ENCODE measurements around the gene PRKCQ. TPM values are rescaled to one million over a fixed set of nuclear protein-coding genes. Genes with fewer than 3 reads are reported as not detected.
"Not testable (repeated sequence)": the region's sequence is repeated elsewhere in the genome, so short reads cannot be mapped to it uniquely, and the experiment has no call there.

The PRKCQ gene
- total RNA-seq, 1 experiment from 2014 or later = 6.8 TPM

DNA sequence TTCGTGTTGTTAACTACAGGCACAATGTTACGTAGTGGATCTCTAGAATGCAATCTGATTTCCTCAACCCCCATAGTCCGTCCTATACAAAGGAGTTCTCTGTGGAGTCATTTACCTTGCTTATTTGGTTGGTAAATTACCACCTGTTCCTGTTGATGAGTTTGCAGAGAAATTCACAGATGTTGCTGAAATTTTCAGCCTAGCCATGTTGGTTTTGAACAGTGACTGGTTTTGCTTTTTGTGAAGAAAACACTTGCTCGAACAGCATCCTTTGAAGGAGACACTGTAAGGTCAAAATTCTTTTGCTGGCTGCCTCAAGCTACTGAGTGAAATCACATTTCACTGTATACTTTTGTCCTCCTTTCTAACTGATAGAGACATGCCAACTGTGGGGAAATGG is 15.4 kb upstream of the PRKCQ start:
- no peak for DNase-seq (ENCODE audit: low spot score)

DNA sequence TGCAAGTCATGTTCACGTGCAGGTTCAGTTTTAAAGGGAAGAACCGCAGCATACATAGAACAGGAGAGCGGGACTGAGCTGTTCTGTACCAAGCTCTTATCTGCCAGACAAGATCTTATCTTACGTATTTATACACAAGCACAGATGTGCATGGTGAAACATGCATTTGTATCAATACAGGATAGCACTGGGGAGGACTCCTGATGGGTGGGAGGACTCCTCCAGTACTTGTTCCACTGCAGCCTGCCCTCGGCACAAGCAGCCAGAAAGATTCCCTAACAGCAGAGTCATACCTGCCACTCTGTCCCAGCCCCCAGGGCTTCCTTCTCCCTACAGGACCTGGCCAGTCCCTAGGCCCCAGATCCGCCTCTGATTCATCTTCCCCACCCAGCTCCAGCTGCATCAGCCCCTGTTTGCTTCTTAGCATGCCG is 13.2 kb upstream of the PRKCQ start:
- DNase-seq (ENCODE audit: low spot score) = no peak

DNA sequence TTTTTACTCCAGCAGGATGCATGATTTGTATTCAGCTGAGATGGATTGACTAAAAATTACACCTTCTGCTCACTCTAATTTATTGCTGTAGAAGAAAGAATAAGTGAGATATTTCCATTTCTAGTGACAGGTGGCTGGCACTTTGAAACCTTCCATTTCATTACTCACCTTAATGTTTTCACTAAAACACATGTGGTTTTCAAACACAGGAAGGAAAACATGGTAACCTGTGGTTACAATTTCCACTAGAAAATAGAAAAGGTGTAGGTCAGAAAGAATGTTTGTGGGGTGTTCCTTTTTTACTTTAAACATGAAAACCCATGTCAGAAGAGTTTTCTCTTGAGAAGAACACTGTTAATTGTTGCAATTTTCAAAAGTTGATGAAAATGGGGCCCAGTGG is 12.0 kb upstream of the PRKCQ start:
- DNase-seq (ENCODE audit: low spot score) = no peak

DNA sequence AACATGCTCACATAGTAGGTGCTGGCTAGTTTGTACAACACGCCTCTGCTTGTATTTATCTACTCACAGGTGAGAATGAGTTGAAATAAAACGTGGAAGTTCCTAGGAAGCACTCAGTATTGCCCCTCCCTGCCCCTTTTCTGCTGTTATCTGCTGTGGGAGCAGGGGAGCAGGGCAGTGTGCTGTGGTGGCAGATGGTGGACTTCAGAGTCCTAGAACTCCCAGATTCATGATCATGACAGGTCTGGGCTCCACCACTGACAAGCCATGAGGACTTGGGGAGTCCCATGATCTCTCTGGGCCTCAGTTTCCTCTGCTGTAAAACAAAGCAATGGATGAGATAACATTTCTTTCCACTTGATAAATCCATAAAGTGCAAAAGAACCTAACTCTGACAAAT is 11.6 kb upstream of the PRKCQ start:
- no peak for DNase-seq (ENCODE audit: low spot score)

DNA sequence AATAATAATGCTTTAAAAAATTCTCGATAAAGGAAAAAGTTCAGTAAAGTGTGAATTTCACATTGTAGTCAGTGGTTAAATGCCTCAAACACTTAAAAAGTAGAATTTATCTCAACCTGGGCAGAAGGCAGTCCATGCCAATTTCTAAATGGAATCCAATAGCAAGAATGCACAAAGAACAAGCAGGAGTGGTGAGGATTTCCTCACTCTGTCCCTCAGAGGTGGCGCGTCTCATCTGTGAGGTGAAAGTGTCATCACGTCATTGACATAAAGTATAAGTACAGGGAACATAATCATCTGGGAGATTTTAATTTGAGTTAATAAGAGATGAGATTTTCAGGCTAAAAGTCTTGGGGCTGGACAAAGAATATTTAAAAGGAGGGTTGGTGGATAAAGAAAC is 10.0 kb upstream of the PRKCQ start:
- no peak for DNase-seq (ENCODE audit: low spot score)

DNA sequence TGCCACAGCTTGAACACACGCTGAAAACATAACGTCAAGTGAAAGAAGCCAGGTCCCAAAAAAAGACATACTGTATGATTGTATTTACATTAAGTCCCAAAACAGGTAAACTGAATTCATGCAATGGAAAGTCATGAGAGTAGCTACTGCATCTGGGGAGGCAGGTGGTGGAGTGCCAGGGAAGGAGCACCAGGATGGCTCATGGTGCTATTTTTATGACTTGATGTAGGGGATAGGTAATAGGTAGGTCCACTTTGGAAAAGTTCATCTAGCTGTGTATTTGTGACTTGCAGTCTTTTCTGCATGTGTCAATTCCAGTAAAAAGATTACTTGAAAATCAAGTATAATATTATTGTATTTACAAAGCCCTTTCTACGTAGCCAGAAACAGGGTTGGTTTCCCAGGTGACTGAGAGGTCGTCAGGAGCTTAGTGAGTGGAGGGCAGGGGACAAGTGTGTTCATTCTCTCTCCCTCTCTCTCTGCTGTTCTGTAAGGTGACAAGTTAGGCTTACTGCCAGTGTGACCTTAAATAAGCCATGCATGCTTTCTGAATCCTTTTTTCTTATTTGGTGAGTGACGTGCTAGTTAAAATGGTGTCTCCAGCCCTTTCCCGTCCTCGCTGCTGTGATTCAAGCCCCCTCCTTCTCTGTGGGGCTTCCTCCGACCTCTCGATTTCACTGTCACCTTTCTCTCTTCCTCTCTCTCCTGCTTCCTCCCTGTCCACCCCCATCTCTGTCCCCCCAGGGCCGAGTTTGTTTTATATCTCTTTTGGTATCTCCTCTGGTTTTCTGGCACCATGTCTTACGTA is 9.4 kb upstream of the PRKCQ start:
- no peak for DNase-seq (ENCODE audit: low spot score)

DNA sequence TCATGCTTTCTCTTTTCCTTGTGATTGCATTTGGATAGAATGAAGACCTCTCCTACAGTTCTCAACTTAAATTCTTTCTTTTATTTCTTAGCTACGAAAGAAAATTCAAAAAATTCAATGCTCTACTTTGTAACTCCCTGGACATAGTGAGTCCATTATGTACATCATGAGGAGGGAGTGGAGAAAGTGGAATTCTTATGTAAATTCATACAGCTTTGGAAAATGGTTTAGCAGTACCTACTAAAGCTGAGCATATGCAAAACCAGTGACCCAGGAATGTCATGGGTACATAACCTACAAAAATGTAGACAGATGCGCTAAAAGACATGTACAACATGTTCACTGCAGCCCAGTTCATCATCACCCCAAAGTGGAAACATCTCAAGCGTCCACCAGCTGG is 8.8 kb upstream of the PRKCQ start:
- no peak for DNase-seq (ENCODE audit: low spot score)

DNA sequence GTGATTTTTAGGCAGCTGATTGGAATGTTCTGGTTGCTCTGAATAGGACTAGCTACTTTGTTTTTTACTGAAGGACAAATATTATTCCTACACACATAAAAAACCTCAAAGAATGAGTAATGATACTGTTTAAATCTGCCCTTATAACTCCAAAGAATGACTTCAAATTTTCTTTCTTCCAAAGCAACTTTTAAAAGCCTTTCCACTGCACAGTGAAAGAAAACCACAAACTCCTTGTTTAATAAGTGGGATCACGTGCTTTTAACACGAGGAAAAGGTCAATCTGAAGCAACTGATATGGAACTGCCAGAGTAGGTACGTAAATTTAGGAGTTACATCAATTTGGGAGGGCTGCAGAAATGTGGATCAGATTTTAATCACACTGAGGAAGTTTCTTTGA is 8.0 kb upstream of the PRKCQ start:
- DNase-seq (ENCODE audit: low spot score) = no peak

DNA sequence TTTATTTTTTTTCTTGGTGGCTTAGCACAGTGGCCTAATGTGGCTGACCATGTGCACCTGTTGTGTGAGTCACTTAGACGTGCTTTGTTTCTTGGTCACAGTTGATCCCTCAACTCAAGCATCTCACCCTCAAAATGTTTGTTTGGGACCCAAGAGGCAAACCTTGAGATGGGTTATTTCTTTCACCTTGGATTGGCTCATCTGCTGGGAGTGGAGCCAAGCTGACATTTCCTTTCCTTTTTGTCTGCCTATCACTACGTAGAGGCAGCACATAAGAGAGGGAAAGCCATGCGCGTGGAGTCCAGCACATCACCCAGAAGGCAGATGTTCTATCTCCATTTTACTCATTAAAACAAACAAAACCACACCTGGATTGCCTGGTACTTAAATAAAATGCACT is 6.4 kb upstream of the PRKCQ start:
- no peak for DNase-seq (ENCODE audit: low spot score)

DNA sequence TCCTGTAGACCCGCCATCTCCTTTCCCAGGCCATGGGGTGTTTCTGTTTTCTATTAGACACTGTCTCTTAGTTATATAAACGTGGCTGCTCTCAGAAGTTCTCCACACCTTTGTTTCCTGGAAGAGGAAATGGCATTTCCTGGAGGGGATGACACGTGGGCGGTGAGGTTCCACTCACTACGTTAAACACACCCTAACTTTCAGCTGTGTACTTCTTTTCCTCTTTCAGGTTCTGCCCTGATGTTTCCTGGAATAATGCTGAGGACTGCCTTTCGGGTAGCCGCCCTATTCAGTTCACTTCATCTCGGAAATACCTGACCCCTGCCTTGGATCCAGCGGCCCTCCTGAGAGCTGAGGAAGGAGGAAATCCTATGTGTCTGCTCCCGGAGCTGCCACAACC is 3.4 kb upstream of the PRKCQ start:
- DNase-seq (ENCODE audit: low spot score) = no peak

DNA sequence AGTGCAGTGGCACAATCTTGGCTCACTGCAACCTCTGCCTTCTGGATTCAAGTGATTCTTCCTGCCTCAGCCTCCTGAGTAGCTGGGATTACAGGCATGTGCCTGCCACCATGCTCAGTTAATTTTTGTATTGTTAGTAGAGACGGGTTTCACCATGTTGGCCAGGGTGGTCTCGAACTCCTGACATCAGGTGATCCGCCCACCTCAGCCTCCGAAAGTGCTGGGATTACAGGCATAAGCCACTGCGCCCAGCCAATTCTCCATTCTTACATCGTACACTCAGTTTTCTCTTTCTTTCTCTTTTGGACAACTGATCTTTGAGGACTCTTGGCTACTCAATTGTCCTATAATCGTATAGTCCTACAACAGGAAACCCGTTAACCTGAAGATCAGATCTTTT is 2.8 kb upstream of the PRKCQ start:
- not testable (repeated sequence) for DNase-seq (ENCODE audit: low spot score)

DNA sequence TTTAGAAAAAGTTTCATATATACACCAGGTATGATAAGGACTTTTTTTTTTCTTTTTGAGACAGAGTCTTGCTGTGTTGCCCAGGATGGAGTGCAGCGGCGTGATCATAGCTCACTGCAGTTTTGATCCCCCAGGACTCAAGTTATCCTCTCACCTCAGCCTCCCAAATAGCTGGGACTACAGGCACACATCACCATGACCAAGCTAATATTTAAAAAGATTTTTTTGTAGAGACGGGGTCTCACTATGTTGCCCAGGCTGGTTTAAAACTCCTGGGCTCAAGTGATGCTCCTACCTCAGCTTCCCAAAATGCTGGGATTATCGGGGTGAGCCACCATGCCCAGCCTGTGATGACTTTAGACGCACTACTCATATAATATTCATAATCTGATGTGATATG is 2.2 kb upstream of the PRKCQ start:
- no peak for DNase-seq (ENCODE audit: low spot score)

DNA sequence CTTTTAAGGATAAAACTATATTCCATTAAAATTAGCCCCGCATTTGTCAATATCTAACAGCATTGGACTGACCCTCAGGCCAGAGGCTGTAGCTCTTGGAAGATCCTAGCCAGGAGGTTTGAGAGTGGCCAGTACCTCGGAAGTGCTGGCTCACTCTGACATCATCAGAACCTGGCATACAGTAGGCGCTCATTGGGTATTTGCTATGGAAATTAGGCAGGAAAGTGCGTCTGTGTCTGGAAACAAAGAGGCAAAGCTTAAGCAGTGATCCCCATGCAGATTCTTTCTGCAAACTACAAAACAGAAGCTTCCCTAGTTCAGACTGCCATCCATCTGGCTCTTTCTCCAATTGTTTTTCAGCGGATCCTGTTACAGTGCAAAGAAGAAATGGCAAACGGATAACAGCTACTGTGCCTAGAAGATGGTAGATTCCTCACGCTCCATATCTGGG is 1.7 kb upstream of the PRKCQ start:
- no peak for DNase-seq (ENCODE audit: low spot score)

DNA sequence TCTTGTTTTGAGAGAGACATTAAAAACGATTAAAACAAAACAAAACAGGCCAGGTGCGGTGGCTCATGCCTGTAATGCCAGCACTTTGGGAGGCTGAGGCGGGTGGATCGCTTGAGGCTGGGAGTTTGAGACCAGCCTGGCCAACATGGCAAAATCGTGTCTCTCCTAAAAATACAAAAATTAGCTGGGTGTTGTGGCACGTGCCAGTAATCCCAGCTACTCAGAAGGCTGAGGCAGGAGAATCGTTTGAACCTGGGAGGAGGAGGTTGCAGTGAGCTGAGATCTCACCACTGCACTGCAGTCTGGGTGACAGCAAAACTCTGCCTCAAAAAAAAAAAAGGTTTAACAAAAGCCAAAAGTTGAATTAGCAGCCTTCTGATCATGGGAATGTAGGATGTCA is 1.1 kb upstream of the PRKCQ start:
- not testable (repeated sequence) for DNase-seq (ENCODE audit: low spot score)

DNA sequence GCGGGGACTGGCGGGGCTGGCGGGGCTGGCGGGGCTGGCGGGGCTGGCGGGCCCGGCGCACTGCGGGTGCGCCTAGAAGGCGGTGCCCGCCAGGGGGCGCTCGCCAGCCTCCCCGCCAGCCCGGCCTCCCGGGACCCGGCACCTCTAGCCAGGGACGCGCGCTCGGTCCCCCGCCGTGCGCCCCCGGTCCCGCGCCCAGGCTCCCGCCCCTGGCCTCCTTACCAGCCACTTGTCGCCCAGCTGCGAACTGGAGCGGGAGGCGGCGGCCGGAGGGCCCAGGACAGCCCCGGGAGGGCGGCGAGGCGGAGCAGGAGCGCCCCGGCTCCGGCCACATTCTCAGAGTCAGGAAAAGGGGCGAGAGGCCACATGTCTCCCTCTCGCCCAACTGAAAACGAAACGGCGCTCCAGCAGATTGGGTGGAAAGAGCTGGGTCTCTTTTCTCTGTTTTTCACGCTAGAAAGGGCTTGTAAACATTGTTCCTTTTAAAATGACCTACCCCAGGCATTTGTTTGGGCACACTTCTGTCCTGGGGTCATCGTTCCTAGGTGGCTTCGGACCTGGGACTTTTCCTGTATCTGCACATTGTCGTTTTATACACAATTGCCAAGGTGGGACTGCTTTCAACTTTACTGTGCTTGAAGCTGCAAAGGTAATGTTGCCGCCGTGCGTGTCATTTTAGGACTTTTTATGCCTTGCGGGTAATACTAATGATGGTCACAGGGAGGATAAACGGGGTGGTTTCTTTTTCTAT is 378 bp upstream of the PRKCQ start:
- peak; percentile 14 for DNase-seq (ENCODE audit: low spot score)

DNA sequence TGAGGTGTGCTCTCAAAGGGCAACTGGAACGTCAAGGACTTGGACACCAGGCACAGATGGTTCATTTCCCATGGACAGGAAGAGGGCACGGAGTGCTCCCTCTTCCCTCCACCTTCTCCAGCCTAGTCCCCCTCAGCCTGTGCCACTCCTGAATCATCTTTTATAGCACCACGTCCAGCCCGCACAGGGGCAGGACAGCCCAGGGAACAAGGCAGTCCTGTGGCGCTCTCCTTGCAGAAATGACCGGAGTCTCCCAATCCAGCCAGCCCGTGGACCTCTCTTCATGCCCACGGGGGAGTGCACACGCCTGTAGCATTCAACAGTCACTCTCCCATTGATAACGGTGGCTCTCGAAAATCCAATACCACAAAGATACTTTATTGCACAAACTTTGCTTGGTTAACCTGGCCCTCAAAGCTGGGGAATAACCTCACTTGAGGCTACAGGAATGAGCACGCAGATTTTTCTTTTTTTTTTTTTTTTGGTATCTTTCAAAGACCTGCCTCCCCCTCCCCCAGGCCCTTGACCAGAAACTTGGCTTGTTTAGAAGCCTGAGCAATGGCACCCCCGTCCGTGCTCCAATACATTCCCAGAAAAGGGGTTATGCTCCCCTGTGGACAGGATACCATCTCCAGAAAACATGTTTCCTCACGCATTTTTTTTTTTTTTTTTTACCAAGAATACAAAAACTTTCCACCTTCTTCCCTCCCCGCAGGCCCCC is 733 bp downstream of the PRKCQ start:
- DNase-seq (ENCODE audit: low spot score) = no peak

DNA sequence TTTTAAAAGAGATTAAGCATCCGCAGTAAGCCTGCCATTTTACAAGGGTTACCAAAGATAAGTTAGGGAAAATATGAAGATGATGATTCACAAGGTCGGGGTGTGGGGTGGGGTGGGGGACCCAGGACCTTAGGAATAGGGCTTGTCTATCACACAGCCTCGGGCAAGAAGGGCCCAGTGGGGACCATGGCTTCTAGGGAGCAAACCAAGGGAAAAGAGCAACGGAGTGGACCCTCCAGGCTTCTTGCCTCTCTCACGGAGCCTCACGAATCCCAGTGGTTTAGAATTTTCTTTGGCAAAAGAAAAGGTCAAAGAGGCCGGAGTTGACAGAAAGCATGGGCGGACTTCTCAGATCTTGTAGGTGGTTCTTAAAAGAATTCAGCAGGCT is 1.3 kb downstream of the PRKCQ start:
- no peak for DNase-seq (ENCODE audit: low spot score)

DNA sequence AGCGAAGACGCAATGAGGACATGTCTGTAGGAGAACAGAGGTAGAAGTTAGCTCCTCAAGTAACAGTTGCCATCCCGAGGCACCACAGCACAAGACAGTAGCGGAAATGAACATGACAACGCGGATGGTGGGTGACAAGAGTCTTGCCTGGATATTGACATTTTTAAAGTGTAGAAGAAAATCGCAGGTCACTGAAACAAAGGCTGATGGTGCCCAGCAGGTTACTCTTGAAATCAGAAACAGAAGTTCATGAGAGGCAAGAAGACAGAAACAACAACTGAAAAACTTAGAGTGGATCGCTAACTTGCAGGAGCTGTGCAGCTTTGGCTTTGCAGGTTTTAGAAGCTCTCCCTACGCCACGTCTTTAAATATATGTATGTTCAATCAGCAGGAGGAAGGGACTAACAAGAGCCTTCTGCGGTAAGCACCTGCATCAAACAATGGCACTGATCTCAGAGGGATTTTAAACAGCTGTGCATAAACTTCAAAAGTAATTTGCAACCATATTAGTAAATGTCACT is 1.8 kb downstream of the PRKCQ start:
- DNase-seq (ENCODE audit: low spot score) = no peak

DNA sequence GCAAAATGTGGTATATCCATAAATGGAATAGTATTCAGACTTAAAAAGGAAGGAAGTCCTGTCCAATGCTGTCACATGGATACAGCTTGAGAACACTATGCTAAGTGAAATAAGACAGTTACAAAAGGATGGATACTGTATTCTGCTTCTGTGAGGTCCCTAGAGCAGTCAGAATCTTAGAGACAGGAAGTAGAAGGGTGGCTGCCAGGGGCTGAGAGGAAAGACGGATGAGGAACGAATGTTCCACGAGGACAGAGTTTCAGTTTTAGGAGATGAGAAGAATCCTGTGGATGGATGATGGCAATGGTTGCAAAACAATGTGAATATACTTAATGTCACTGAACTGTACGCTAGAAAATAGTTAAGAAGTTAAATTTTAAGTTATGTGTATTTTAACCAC is 3.8 kb downstream of the PRKCQ start:
- no peak for DNase-seq (ENCODE audit: low spot score)

DNA sequence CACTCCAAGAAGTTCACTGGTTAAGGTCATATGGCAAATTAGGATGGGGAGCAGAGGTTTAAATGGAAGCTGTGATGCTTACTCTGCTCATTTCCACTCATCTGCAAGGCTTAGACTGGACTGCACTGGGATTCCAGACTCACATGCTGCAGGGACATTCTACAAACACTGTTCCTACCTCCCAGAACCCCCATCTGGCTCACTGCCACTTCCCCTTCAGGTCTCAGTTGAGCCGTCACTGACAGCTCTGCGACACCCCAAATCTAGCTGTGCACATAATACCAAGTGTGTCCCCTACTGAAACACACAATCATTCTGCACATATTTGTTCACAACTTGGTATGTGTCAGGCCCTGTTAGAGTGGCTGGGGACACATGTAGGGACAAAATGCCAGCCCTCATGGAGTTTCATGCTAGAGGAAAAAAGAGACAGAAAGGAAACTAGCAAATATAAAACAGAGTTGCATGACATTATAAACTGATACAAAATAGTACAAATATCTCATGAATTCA is 5.4 kb downstream of the PRKCQ start:
- DNase-seq (ENCODE audit: low spot score) = no peak

DNA sequence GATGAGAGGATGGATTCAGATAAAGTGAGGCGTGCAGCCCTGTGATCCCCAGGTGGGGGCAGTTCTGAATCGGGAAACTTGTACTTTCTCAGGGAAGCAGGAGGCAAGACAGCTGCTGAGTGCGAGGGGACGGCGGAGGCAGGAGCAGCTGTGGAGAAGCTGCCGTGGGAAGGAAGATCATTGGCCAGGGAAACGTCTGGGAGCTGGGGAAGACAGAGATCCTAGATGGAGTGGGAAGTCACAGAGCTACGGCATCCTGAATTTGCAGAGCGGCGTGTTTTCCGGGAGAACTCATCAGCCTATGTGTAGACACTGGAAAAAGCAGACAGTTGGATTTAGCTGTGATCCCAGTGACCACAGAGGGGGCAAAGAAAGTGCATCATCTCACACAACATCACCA is 9.2 kb downstream of the PRKCQ start:
- DNase-seq (ENCODE audit: low spot score) = no peak

DNA sequence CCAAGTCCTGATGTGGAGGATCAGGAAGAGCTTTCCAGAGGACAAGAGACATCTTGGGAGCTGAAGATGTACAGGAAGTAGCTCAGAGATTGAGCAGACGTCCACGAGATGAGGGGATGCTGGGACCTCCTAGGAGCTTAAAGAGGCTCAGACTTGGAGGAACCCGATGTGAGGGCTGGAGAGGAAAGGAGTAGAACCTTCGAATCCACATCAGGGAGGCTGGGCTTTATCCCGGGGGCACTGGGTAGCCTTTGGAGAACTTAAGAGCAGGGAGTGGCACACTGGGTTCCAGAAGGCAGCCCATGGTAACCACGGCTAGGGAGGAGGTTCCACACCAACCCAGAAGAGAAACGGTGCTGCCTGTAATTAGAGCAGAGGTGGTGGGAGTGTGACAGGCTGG is 10.8 kb downstream of the PRKCQ start:
- DNase-seq (ENCODE audit: low spot score) = no peak

Data from H4 (cell line).